Anterior cingulate cortex (tissue), 58 donors: ENCODE results near the gene SLC6A17.

ENCODE experiments used
- DNase-seq, 58 donors: peaks; one replicate each; lab custom pipeline; 2025; lab: John Stamatoyannopoulos, UW

SLC6A17 gene

GRCh38 chr1:110134050-110134595 is 16.2 kb upstream of the SLC6A17 start:
- no peak for DNase-seq

DNA sequence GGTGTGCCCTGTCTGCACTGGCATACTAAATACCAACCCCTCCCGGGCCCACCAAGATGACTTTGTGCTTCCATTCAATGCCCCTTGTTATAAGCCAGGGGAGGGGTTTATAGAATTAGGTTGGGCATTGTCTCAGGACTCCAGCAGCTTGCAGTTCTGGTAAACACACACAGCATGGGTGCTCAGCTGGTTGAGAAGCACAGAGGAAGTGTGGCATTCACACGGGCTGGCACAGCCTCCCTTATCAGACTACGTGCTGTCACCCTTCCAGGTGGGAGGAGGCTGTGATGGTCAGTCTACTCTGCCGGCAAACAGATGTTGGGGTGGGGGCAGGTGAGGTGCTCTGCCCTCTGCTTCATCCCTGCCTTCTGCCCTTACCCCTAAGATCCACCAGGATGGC is 15.0 kb upstream of the SLC6A17 start:
- DNase-seq = peak in 1 of 58 donors; percentile 18

- DNase-seq = peak in 16 of 58 donors; percentile 10 to 53 (median 30)
Observed at GRCh38 chr1:110135666-110136065, 14.6 kb upstream of the SLC6A17 start.

GRCh38 chr1:110136911-110137310 is 13.4 kb upstream of the SLC6A17 start:
- DNase-seq = peak in 53 of 58 donors; percentile 19 to 91 (median 69)

- DNase-seq = no peak
Observed at GRCh38 chr1:110138956-110139355, 11.3 kb upstream of the SLC6A17 start.

DNA sequence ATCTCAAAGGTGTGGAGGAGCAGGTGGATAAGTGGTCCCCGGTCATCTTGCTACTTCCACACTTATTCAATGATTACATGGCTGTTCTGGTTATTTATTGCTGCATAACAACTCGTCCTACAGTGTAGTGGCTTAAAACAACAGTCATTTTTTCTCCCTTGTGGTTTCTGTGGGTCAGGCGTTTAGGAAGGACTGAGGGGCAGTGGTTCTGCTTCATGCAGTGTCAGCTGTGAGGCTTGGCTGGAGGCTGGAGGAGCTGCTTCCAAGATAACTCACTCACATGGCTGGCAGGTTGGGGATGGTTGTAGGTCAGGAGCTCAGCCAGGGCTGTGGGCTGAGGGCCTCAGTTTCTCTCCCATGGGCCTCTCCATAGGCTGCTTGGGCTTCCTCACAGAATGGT is 5.9 kb upstream of the SLC6A17 start:
- no peak for DNase-seq

- DNase-seq = no peak
Observed at GRCh38 chr1:110148961-110149360, 1.3 kb upstream of the SLC6A17 start.

GRCh38 chr1:110151175-110151669 is 928 bp downstream of the SLC6A17 start:
- DNase-seq = peak in 2 of 58 donors; percentile 17 to 36

- DNase-seq = peak in 14 of 58 donors; percentile 23 to 63 (median 32)
Observed at GRCh38 chr1:110152133-110152785, 2.0 kb downstream of the SLC6A17 start.

DNA sequence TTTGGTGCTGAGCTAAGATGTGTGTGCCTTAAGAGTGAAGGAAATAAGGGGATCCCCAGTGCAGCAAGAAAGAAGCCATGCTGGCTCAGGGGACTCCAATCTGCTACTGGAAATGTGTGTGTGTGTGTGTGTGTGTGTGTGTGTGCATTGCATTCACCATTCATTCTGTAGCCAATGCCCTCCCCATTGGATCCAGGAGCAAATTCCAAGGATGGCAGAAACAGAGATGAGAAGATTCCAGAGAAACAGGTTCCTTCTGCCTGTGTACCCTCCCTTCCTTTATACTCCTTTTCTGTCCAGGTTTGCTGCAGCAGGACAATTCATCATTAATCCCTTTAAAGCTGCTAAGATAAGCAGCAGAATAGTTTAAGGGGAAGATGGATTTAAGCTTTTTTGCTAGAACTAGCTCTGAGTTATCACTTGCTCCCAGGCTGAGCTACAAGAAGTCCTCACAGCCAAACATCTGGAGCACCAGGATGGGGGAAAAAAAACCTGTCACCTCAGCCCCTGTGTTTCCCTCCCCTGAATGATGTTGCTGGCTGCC is 3.2 kb downstream of the SLC6A17 start:
- no peak for DNase-seq

- no peak for DNase-seq
Observed at GRCh38 chr1:110155878-110156522, 5.7 kb downstream of the SLC6A17 start.

DNA sequence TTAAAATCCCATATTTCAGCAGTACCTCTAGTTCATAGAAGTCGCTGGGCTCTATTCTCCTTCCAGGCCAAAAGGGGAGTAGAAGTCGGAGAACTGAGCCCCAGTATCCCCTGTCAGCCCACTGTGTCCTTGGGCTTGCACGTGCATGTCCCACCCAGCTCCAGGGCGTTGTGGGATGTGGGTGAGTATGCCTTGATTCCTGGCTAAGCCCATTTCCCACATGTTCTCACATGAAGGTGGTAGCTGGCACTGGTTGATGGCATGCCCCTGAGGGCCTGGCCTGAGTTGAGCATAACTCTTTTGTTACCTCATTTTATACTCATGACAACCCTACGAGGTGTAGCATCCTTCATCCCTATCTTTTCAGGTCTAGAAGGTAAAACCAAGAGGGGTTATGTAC is 8.0 kb downstream of the SLC6A17 start:
- no peak for DNase-seq

GRCh38 chr1:110159168-110159567 is 8.9 kb downstream of the SLC6A17 start:
- peak in 3 of 58 donors; percentile 23 to 30 (median 24) for DNase-seq

DNA sequence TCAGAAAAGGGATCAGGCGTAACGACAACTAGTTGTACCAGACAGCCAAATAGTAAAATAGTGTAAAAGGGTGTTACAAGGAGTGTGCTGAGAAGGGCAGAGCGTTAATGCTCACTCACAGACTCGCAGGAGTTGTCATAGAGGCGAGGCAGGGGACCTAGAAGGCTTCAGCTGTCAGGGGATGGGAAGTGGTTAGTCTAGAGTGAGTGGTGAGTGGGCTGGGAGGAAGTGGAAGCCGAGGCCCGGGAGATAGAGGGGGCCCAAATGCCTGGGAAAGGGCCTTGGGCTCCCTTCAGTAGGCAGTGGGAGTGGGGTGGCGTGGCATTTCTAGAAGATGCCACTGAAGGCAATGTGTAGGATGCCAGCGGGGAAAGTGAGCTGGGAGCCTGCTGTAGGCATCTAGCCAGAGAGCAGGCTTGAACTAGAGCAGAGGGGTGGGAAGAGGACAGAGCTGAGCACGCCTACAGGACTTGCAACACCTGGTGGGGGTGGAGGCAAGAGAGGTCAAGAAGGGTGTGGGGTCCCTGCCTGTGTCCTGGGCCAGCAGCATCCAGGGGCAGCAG is 10.3 kb downstream of the SLC6A17 start:
- no peak for DNase-seq

GRCh38 chr1:110161165-110161564 is 10.9 kb downstream of the SLC6A17 start:
- no peak for DNase-seq

DNA sequence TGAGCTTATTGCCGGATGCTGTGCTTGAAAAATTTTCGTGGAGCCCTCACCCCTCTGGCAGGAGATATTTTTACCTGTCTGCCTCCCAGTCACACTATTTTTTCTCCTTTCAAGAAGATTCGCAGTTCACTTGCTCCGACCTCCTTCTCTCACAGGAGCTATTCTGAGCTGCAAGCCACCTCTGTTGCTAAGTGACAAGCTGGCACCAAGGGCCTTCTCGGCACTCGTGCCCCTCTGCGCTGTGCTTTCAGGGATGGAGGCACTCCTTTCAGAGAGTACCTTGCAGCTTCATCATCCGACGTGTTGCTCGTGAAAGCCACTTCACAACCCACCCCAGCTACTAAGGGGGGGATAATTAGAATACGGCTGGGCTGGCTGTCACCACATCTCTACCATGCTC is 11.6 kb downstream of the SLC6A17 start:
- DNase-seq = peak in 30 of 58 donors; percentile 11 to 82 (median 42)

- DNase-seq = no peak
Observed at GRCh38 chr1:110163591-110163990, 13.3 kb downstream of the SLC6A17 start.

DNA sequence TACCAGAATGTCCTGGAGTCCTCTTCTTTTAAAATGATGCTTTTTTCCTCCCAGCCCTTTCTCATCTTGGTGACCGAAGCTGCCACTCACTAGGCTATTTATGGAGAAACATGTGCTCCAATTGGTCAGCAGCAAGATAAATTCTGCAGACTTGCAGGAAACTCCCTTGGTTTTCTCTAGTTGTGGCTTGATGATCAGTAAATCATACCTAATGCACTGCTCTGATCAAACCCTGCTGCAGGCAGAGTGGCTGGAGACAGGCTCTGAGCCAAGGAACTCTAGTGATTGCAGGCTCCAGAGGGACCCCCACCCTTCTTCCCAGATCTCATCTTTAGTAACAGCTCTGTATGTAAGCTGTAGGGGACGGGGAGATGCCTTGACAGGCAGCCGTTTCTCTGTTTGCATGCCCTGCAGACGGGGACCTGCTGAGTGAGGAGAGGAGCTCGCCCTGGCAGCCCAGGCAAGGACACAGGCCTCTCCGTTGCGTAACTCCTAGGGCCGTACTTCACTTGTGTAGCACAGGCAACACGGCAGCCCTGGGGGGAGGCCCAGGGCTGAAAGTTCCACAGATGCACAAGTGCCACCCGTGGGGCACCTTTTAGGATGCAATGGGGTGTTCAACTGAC is 14.5 kb downstream of the SLC6A17 start:
- no peak for DNase-seq

DNA sequence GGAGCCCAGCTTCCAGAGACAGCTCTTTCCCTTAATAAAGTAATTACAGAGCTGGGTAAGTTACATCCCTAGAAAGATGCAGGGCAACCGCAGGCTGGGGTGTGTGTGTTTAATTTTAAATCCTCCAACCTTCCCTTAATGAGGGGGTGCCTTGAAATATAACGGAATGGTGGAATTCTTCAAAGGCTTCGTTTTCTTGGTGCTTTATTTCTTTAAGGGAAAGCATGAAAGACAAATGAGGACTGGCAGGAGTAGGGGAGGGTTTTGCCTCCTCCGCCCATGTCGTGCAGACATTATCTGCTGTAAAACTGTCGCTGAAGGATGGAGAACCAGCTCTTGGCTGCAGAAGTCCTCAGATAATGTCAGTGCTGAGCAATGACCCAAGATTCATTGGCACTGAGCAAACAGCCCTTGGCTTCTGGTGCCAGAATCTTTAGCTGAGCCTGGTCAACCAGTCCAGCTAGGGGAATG is 15.5 kb downstream of the SLC6A17 start:
- no peak for DNase-seq

- no peak for DNase-seq
Observed at GRCh38 chr1:110166861-110167260, 16.6 kb downstream of the SLC6A17 start.
